ENCODE measurements around the gene B3GALT5.

B3GALT5 gene

GRCh38 chr21:39612233-39613040 lies at the start of gene B3GALT5:
Gene B3GALT5 (plus strand): TSS chr21:39612940. CDS start chr21:39660560, 47,620 bp downstream.
- no peak within 1 kb of the TSS for H2AFZ ChIP-seq (ENCODE audit: low read length, unreplicated experiment)
- H3K27ac ChIP-seq (ENCODE audit: low read depth, low read length), result no peak within 1 kb of the TSS
- H3K79me2 ChIP-seq (ENCODE audit: control insufficient read depth, insufficient read depth, low read length, unreplicated experiment), result no peaks in the 10 kb centered on the region
- no peak within 1 kb of the TSS for H3K4me3 ChIP-seq (ENCODE audit: low read depth, low read length)
- no peaks in the 10 kb centered on the region for H3K36me3 ChIP-seq (ENCODE audit: insufficient read depth, low read length)
- H3K27me3 ChIP-seq (ENCODE audit: insufficient read depth, low read length), result peaks cover 43% of the 10 kb centered on the region
- no peaks in the 10 kb centered on the region for H3K4me1 ChIP-seq (ENCODE audit: control insufficient read depth, insufficient read depth, low read length, unreplicated experiment)

GRCh38 chr21:39564200-39564599 lies 48.5 kb upstream of the B3GALT5 start:
- H3K27me3 ChIP-seq (ENCODE audit: insufficient read depth, low read length), result no peaks in the 10 kb centered on the region
- H3K4me3 ChIP-seq (ENCODE audit: low read depth, low read length), result no peak overlapping the region
- H3K4me1 ChIP-seq (ENCODE audit: control insufficient read depth, insufficient read depth, low read length, unreplicated experiment), result no peaks in the 10 kb centered on the region
- H3K27ac ChIP-seq (ENCODE audit: low read depth, low read length), result no peak overlapping the region
- no peaks in the 10 kb centered on the region for H3K79me2 ChIP-seq (ENCODE audit: control insufficient read depth, insufficient read depth, low read length, unreplicated experiment)
- H3K36me3 ChIP-seq (ENCODE audit: insufficient read depth, low read length), result no peaks in the 10 kb centered on the region
- H2AFZ ChIP-seq (ENCODE audit: low read length, unreplicated experiment), result no peak overlapping the region

- no peaks in the 10 kb centered on the region for H3K36me3 ChIP-seq (ENCODE audit: insufficient read depth, low read length)
- no peak overlapping the region for H3K27ac ChIP-seq (ENCODE audit: low read depth, low read length)
- H3K4me1 ChIP-seq (ENCODE audit: control insufficient read depth, insufficient read depth, low read length, unreplicated experiment), result no peaks in the 10 kb centered on the region
- H2AFZ ChIP-seq (ENCODE audit: low read length, unreplicated experiment), result no peak overlapping the region
- H3K79me2 ChIP-seq (ENCODE audit: control insufficient read depth, insufficient read depth, low read length, unreplicated experiment), result no peaks in the 10 kb centered on the region
- H3K27me3 ChIP-seq (ENCODE audit: insufficient read depth, low read length), result no peaks in the 10 kb centered on the region
- no peak overlapping the region for H3K4me3 ChIP-seq (ENCODE audit: low read depth, low read length)
Observed at GRCh38 chr21:39567180-39567972, 45.4 kb upstream of the B3GALT5 start.

- no peak overlapping the region for H2AFZ ChIP-seq (ENCODE audit: low read length, unreplicated experiment)
- H3K36me3 ChIP-seq (ENCODE audit: insufficient read depth, low read length), result no peaks in the 10 kb centered on the region
Observed at GRCh38 chr21:39568361-39568760, 44.4 kb upstream of the B3GALT5 start.

GRCh38 chr21:39575775-39576174 lies 37.0 kb upstream of the B3GALT5 start:
- Histone ChIP-seq H3K4me1 (ENCODE audit: control insufficient read depth, insufficient read depth, low read length, unreplicated experiment) (no peaks in the 10 kb centered on the region), H2AFZ (ENCODE audit: low read length, unreplicated experiment) (no peak overlapping the region), H3K4me3 (ENCODE audit: low read depth, low read length) (no peak overlapping the region), H3K79me2 (ENCODE audit: control insufficient read depth, insufficient read depth, low read length, unreplicated experiment) (no peaks in the 10 kb centered on the region), H3K36me3 (ENCODE audit: insufficient read depth, low read length) (no peaks in the 10 kb centered on the region), H3K27me3 (ENCODE audit: insufficient read depth, low read length) (no peaks in the 10 kb centered on the region), H3K27ac (ENCODE audit: low read depth, low read length) (no peak overlapping the region)

More at GRCh38 chr21:39568361-39568760, 44.4 kb upstream of the B3GALT5 start:
- no peaks in the 10 kb centered on the region for H3K27me3 ChIP-seq (ENCODE audit: insufficient read depth, low read length)
- H3K4me3 ChIP-seq (ENCODE audit: low read depth, low read length), result no peak overlapping the region
- no peak overlapping the region for H3K27ac ChIP-seq (ENCODE audit: low read depth, low read length)
- no peaks in the 10 kb centered on the region for H3K79me2 ChIP-seq (ENCODE audit: control insufficient read depth, insufficient read depth, low read length, unreplicated experiment)
- no peaks in the 10 kb centered on the region for H3K4me1 ChIP-seq (ENCODE audit: control insufficient read depth, insufficient read depth, low read length, unreplicated experiment)

GRCh38 chr21:39576518-39577128 lies 36.1 kb upstream of the B3GALT5 start:
- H3K27ac ChIP-seq (ENCODE audit: low read depth, low read length), result no peak overlapping the region
- H2AFZ ChIP-seq (ENCODE audit: low read length, unreplicated experiment), result no peak overlapping the region
- no peaks in the 10 kb centered on the region for H3K36me3 ChIP-seq (ENCODE audit: insufficient read depth, low read length)
- H3K4me3 ChIP-seq (ENCODE audit: low read depth, low read length), result no peak overlapping the region
- H3K79me2 ChIP-seq (ENCODE audit: control insufficient read depth, insufficient read depth, low read length, unreplicated experiment), result no peaks in the 10 kb centered on the region
- no peaks in the 10 kb centered on the region for H3K4me1 ChIP-seq (ENCODE audit: control insufficient read depth, insufficient read depth, low read length, unreplicated experiment)
- H3K27me3 ChIP-seq (ENCODE audit: insufficient read depth, low read length), result no peaks in the 10 kb centered on the region

- Histone ChIP-seq H3K4me3 (ENCODE audit: low read depth, low read length) (no peak overlapping the region), H2AFZ (ENCODE audit: low read length, unreplicated experiment) (no peak overlapping the region), H3K4me1 (ENCODE audit: control insufficient read depth, insufficient read depth, low read length, unreplicated experiment) (no peaks in the 10 kb centered on the region)
Observed at GRCh38 chr21:39579734-39580332, 32.9 kb upstream of the B3GALT5 start.

GRCh38 chr21:39580744-39581143 lies 32.0 kb upstream of the B3GALT5 start:
- H3K4me3 ChIP-seq (ENCODE audit: low read depth, low read length), result no peak overlapping the region
- H2AFZ ChIP-seq (ENCODE audit: low read length, unreplicated experiment), result no peak overlapping the region
- no peaks in the 10 kb centered on the region for H3K4me1 ChIP-seq (ENCODE audit: control insufficient read depth, insufficient read depth, low read length, unreplicated experiment)
- H3K27ac ChIP-seq (ENCODE audit: low read depth, low read length), result no peak overlapping the region
- H3K36me3 ChIP-seq (ENCODE audit: insufficient read depth, low read length), result no peaks in the 10 kb centered on the region
- H3K79me2 ChIP-seq (ENCODE audit: control insufficient read depth, insufficient read depth, low read length, unreplicated experiment), result no peaks in the 10 kb centered on the region
- H3K27me3 ChIP-seq (ENCODE audit: insufficient read depth, low read length), result no peaks in the 10 kb centered on the region

More at GRCh38 chr21:39579734-39580332, 32.9 kb upstream of the B3GALT5 start:
- H3K36me3 ChIP-seq (ENCODE audit: insufficient read depth, low read length), result no peaks in the 10 kb centered on the region
- no peak overlapping the region for H3K27ac ChIP-seq (ENCODE audit: low read depth, low read length)
- no peaks in the 10 kb centered on the region for H3K27me3 ChIP-seq (ENCODE audit: insufficient read depth, low read length)
- H3K79me2 ChIP-seq (ENCODE audit: control insufficient read depth, insufficient read depth, low read length, unreplicated experiment), result no peaks in the 10 kb centered on the region

GRCh38 chr21:39581414-39581813 lies 31.3 kb upstream of the B3GALT5 start:
- Histone ChIP-seq H3K79me2 (ENCODE audit: control insufficient read depth, insufficient read depth, low read length, unreplicated experiment) (no peaks in the 10 kb centered on the region), H3K36me3 (ENCODE audit: insufficient read depth, low read length) (no peaks in the 10 kb centered on the region), H2AFZ (ENCODE audit: low read length, unreplicated experiment) (no peak overlapping the region), H3K27ac (ENCODE audit: low read depth, low read length) (no peak overlapping the region), H3K4me1 (ENCODE audit: control insufficient read depth, insufficient read depth, low read length, unreplicated experiment) (no peaks in the 10 kb centered on the region), H3K27me3 (ENCODE audit: insufficient read depth, low read length) (no peaks in the 10 kb centered on the region), H3K4me3 (ENCODE audit: low read depth, low read length) (no peak overlapping the region)

- Histone ChIP-seq H2AFZ (ENCODE audit: low read length, unreplicated experiment) (no peak overlapping the region), H3K27ac (ENCODE audit: low read depth, low read length) (no peak overlapping the region), H3K4me1 (ENCODE audit: control insufficient read depth, insufficient read depth, low read length, unreplicated experiment) (no peaks in the 10 kb centered on the region), H3K79me2 (ENCODE audit: control insufficient read depth, insufficient read depth, low read length, unreplicated experiment) (no peaks in the 10 kb centered on the region), H3K27me3 (ENCODE audit: insufficient read depth, low read length) (no peaks in the 10 kb centered on the region), H3K4me3 (ENCODE audit: low read depth, low read length) (no peak overlapping the region), H3K36me3 (ENCODE audit: insufficient read depth, low read length) (no peaks in the 10 kb centered on the region)
Observed at GRCh38 chr21:39582749-39583148, 30.0 kb upstream of the B3GALT5 start.
